Karpas-422 (cell line): ENCODE data around the gene SYTL5. TPM values are rescaled to one million over a fixed set of nuclear protein-coding genes. Genes with fewer than 3 reads are reported as not detected.

Experiments used
- DNase-seq: peaks from one replicate; pipeline ENCODE4 v3.0.0-alpha.2; 2015
- H2AFZ ChIP-seq: fragments of 200-600 bp; sonication (generic); 2 replicates; pipeline ENCODE4 v1.6.1; 2014; ENCODE audit warnings: antibody characterized with exemption, low read length, mixed read lengths
- H3K27ac ChIP-seq: fragments of 200-600 bp; sonication (generic); 2 replicates; pipeline ENCODE4 v1.5.1; 2014; ENCODE audit warnings: mild to moderate bottlenecking, low read length, moderate library complexity
- H3K27me3 ChIP-seq: fragments of 200-600 bp; sonication (generic); 2 replicates; pipeline ENCODE4 v1.6.1; 2014; ENCODE audit warnings: low read length, mixed read lengths
- H3K36me3 ChIP-seq: fragments of 200-600 bp; sonication (generic); 2 replicates; pipeline ENCODE4 v1.6.1; 2014; ENCODE audit warnings: low read length, mixed read lengths; ENCODE audit not compliant: insufficient read depth
- H3K4me1 ChIP-seq: fragments of 200-600 bp; sonication (generic); 2 replicates; pipeline ENCODE4 v1.6.1; 2014; ENCODE audit warnings: mild to moderate bottlenecking, low read length, mixed read lengths
- H3K4me2 ChIP-seq: fragments of 200-600 bp; sonication (generic); 2 replicates; pipeline ENCODE4 v1.6.1; 2014; ENCODE audit warnings: low read length, low read depth, mild to moderate bottlenecking; ENCODE audit not compliant: poor library complexity, severe bottlenecking
- H3K4me3 ChIP-seq: fragments of 200-600 bp; sonication (generic); 2 replicates; pipeline ENCODE4 v1.5.1; 2014; ENCODE audit warnings: mild to moderate bottlenecking, antibody characterized with exemption, low read length, mixed read lengths
- H3K79me2 ChIP-seq: fragments of 200-600 bp; sonication (generic); 2 replicates; pipeline ENCODE4 v1.6.1; 2014; ENCODE audit warnings: mild to moderate bottlenecking, low read length, mixed read lengths
- H3K9ac ChIP-seq: fragments of 200-600 bp; sonication (generic); 2 replicates; pipeline ENCODE4 v1.6.0; 2014; ENCODE audit warnings: low read length
- H3K9me2 ChIP-seq: fragments of 200-600 bp; sonication (generic), shearing (Covaris generic); replicated peaks from 2 replicates; pipeline ENCODE4 v1.6.0; 2014; ENCODE audit warnings: mild to moderate bottlenecking, low read length, moderate library complexity; ENCODE audit not compliant: insufficient read depth
- H3K9me3 ChIP-seq: fragments of 300-700, 200-600 bp; sonication (generic); 2 replicates; pipeline ENCODE4 v1.6.1; 2014; ENCODE audit warnings: low read length, mixed read lengths
- H4K20me1 ChIP-seq: fragments of 200-600 bp; sonication (generic); 2 replicates; pipeline ENCODE4 v1.6.1; 2014; ENCODE audit warnings: mild to moderate bottlenecking, antibody characterized with exemption, low read length, low read depth; ENCODE audit not compliant: insufficient read depth
- small RNA-seq: library from RNA; depleted of rRNA; stranded (forward); fragments of <200 nt; gene quantifications from one replicate; pipeline ENCODE3, GENCODE V24; 2014
- total RNA-seq: library from RNA; depleted of rRNA; stranded (reverse); fragments of >200 nt; shearing (Covaris generic); gene quantifications from 2 replicates; pipeline ENCODE4 v1.2.3, GENCODE V29; 2014; ENCODE audit warnings: low replicate concordance; rRNA removed

Gene SYTL5
- total RNA-seq, 1 experiment from 2014 or later, result not detected

GRCh38 chrX:38165023-38165422 lies 158.7 kb downstream of the SYTL5 start:
- no peak overlapping the region for H3K4me2 ChIP-seq
- H3K4me3 ChIP-seq, result no peak overlapping the region
- H3K27me3 ChIP-seq, result no peaks in the 10 kb centered on the region
- no peaks in the 10 kb centered on the region for H3K4me1 ChIP-seq
- H3K36me3 ChIP-seq, result no peaks in the 10 kb centered on the region
- no peak overlapping the region for H3K27ac ChIP-seq
- DNase-seq, result no peak
- H3K9ac ChIP-seq, result no peak overlapping the region
- no peaks in the 10 kb centered on the region for H3K9me3 ChIP-seq
- H3K9me2 ChIP-seq, result no peaks in the 10 kb centered on the region
- no peak overlapping the region for H2AFZ ChIP-seq
- no peaks in the 10 kb centered on the region for H3K79me2 ChIP-seq
- no peaks in the 10 kb centered on the region for H4K20me1 ChIP-seq

GRCh38 chrX:38166478-38167083 lies 160.2 kb downstream of the SYTL5 start:
- no peaks in the 10 kb centered on the region for H3K27me3 ChIP-seq
- H3K9me3 ChIP-seq, result no peaks in the 10 kb centered on the region
- H3K9me2 ChIP-seq, result no peaks in the 10 kb centered on the region
- no peak overlapping the region for H3K4me2 ChIP-seq
- no peak overlapping the region for H3K27ac ChIP-seq
- H4K20me1 ChIP-seq, result no peaks in the 10 kb centered on the region
- no peaks in the 10 kb centered on the region for H3K79me2 ChIP-seq
- H3K4me1 ChIP-seq, result no peaks in the 10 kb centered on the region
- peak; percentile 81 for DNase-seq
- H3K4me3 ChIP-seq, result no peak overlapping the region
- no peaks in the 10 kb centered on the region for H3K36me3 ChIP-seq
- no peak overlapping the region for H3K9ac ChIP-seq
- no peak overlapping the region for H2AFZ ChIP-seq

DNA sequence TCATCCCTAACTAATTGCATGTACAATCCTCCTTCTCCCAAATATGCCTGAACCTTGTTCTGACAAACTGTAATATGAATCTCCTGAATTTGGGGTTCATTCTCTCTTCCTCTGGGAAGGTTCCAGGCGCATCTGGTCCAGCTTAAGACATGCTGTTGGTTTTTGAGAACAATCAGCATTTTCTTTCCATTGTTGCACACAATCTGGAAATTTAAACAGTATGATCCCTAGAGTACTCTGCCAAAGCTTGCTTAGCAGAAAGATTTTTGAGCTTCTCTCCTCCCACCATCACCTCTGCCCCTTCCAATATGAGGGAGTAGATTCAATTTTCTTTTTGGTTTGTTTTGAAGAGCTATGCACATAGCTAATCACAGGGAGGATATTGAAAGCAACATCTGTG lies 164.2 kb downstream of the SYTL5 start:
- no peak overlapping the region for H3K9ac ChIP-seq
- H3K4me3 ChIP-seq, result no peak overlapping the region
- no peaks in the 10 kb centered on the region for H3K79me2 ChIP-seq
- H3K9me3 ChIP-seq, result no peaks in the 10 kb centered on the region
- no peaks in the 10 kb centered on the region for H4K20me1 ChIP-seq
- H3K27ac ChIP-seq, result no peak overlapping the region
- no peak overlapping the region for H2AFZ ChIP-seq
- H3K4me2 ChIP-seq, result no peak overlapping the region
- H3K9me2 ChIP-seq, result no peaks in the 10 kb centered on the region
- DNase-seq, result no peak
- H3K27me3 ChIP-seq, result no peaks in the 10 kb centered on the region
- no peaks in the 10 kb centered on the region for H3K36me3 ChIP-seq
- no peaks in the 10 kb centered on the region for H3K4me1 ChIP-seq

GRCh38 chrX:38172596-38172995 lies 166.2 kb downstream of the SYTL5 start:
- DNase-seq, result no peak
- H2AFZ ChIP-seq, result no peak overlapping the region
- no peaks in the 10 kb centered on the region for H3K79me2 ChIP-seq
- no peaks in the 10 kb centered on the region for H3K27me3 ChIP-seq
- no peaks in the 10 kb centered on the region for H3K9me3 ChIP-seq
- H3K4me3 ChIP-seq, result no peak overlapping the region
- H3K9me2 ChIP-seq, result no peaks in the 10 kb centered on the region
- H3K4me1 ChIP-seq, result no peaks in the 10 kb centered on the region
- H3K4me2 ChIP-seq, result no peak overlapping the region
- no peak overlapping the region for H3K9ac ChIP-seq
- H3K27ac ChIP-seq, result no peak overlapping the region
- H4K20me1 ChIP-seq, result no peaks in the 10 kb centered on the region
- no peaks in the 10 kb centered on the region for H3K36me3 ChIP-seq

DNA sequence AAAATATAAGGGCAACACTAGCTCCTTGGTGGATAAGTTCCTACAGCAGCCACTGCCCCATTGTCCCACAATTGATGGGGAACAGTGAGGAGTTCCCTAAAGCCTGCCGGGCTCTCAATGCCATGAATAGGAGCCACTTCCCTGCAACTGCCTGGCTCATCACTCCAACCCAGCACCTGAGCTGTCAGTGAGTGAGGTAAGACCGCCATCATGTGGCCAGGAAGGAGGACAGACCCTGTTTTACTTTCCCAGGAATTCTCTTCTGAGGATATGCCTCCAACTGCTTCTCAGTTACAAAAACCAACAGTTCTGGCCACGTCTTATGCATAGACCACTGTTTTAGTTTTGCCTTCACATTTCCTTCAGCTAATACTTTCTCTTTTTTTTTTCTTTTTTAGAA lies 168.8 kb downstream of the SYTL5 start:
- no peak overlapping the region for H3K4me3 ChIP-seq
- H3K36me3 ChIP-seq, result no peaks in the 10 kb centered on the region
- peak; percentile 69 for DNase-seq
- no peaks in the 10 kb centered on the region for H3K27me3 ChIP-seq
- no peak overlapping the region for H2AFZ ChIP-seq
- no peak overlapping the region for H3K9ac ChIP-seq
- no peaks in the 10 kb centered on the region for H3K9me3 ChIP-seq
- H3K79me2 ChIP-seq, result no peaks in the 10 kb centered on the region
- H4K20me1 ChIP-seq, result no peaks in the 10 kb centered on the region
- no peak overlapping the region for H3K27ac ChIP-seq
- no peaks in the 10 kb centered on the region for H3K4me1 ChIP-seq
- H3K9me2 ChIP-seq, result no peaks in the 10 kb centered on the region
- no peak overlapping the region for H3K4me2 ChIP-seq

GRCh38 chrX:38178396-38178795 lies 172.0 kb downstream of the SYTL5 start:
- Histone ChIP-seq H3K9me2 (no peaks in the 10 kb centered on the region), H3K9me3 (no peaks in the 10 kb centered on the region), H3K4me2 (no peak overlapping the region), H3K36me3 (no peaks in the 10 kb centered on the region), H3K79me2 (no peaks in the 10 kb centered on the region), H3K27ac (no peak overlapping the region), H3K4me1 (no peaks in the 10 kb centered on the region), H2AFZ (no peak overlapping the region), H3K4me3 (no peak overlapping the region), H4K20me1 (no peaks in the 10 kb centered on the region), H3K9ac (no peak overlapping the region), H3K27me3 (no peaks in the 10 kb centered on the region)
- no peak for DNase-seq

Small RNA genes lying within 50 kb of the gene (small RNA-seq; reads per million reads assigned to genes)
- gene MIR548AJ2, result not detected

Other genes starting within 250 kb of the SYTL5 start
- gene CYBB, start 226.5 kb upstream of the SYTL5 start, total RNA-seq, result 13.4 and 14.4 TPM in 2 replicates
- gene DYNLT3, start 159.0 kb upstream of the SYTL5 start, total RNA-seq, result 22.5 and 33.5 TPM in 2 replicates
- gene SRPX, start 214.3 kb downstream of the SYTL5 start, total RNA-seq, result not detected in 2 replicates